Activated CD8-positive, alpha-beta T cell treated with anti-CD3 and anti-CD28 coated beads for 36 hours (primary cell): Measurements from ENCODE around the gene GEMIN4. TPM values are rescaled to one million over a fixed set of nuclear protein-coding genes. Genes with fewer than 3 reads are reported as not detected.
"Not testable (repeated sequence)": the region's sequence is repeated elsewhere in the genome, so short reads cannot be mapped to it uniquely, and the experiment has no call there.

Source experiments
- ATAC-seq: fragments of 200-7000 bp; cut with Tn5 transposase; one replicate; pipeline ENCODE4 v1.10.0; 2021; ENCODE audit warnings: mild to moderate bottlenecking, moderate library complexity
- CTCF ChIA-PET: fragments of 350-600 bp; sonication (Branson Sonifier 250); formaldehyde crosslinking; loops from one replicate; lab custom pipeline; 2021; ENCODE audit warnings: antibody characterized with exemption; lab: Charles Lee
- POLR2A ChIA-PET: fragments of 350-600 bp; sonication (Branson Sonifier 250); formaldehyde crosslinking; loops from one replicate; lab custom pipeline; 2021; ENCODE audit warnings: antibody characterized with exemption; lab: Charles Lee
- DNase-seq: peaks from one replicate; pipeline ENCODE4 v3.0.0-alpha.2; 2020
- H3K27ac Mint-ChIP-seq: one replicate; pipeline ENCODE4 v1.8.0; 2021; ENCODE audit warnings: mild to moderate bottlenecking, mixed read lengths
- H3K27me3 Mint-ChIP-seq: one replicate; pipeline ENCODE4 v1.8.0; 2021; ENCODE audit warnings: mixed read lengths
- H3K36me3 Mint-ChIP-seq: one replicate; pipeline ENCODE4 v1.8.0; 2021; ENCODE audit warnings: low read depth, mixed read lengths
- H3K4me1 Mint-ChIP-seq: one replicate; pipeline ENCODE4 v1.8.0; 2021; ENCODE audit warnings: low read depth, mixed read lengths
- H3K4me3 Mint-ChIP-seq: one replicate; pipeline ENCODE4 v1.8.0; 2021; ENCODE audit warnings: mild to moderate bottlenecking, moderate library complexity, mixed read lengths
- H3K9me3 Mint-ChIP-seq: one replicate; pipeline ENCODE4 v1.8.0; 2021; ENCODE audit warnings: mixed read lengths
- intact Hi-C: fragments of 100-400 bp; cut with micrococcal nuclease; formaldehyde crosslinking; loops from one replicate; pipeline ENCODE4 v1.10.0; 2022
- total RNA-seq, 2 experiments: library from RNA; stranded (reverse); gene quantifications; one replicate each; pipeline ENCODE4 v1.2.3, GENCODE V29; 2021
- TF ChIP-seq, protein P1 (sequence below): fragments of 200-600 bp; IDR thresholded peaks from one replicate; pipeline ENCODE4 v1.8.0; 2022; ENCODE audit warnings: antibody characterized with exemption, mild to moderate bottlenecking

The GEMIN4 gene
- total RNA-seq, 2 experiments from 2014 or later: 52.8 to 55.8 TPM

DNA sequence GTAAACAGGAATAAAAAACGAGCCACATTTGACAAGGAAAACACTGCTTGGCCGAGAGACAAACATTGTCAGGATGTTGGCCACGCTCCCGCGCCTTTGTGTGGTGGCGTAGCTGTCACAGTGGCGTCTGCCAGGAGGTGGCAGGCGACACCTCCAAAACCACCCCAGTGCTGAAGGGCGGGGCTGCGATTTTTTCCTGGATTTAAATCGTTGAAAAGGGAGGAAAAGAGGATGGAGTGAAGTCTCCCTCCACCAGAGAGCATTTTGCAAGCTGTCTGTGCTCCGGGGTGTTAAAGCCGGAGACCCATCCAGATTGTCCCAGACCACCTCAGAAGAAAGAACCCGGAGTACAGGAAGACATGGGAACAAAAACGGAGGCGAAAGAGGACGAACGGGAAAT, 42.8 kb upstream of the GEMIN4 start:
- H3K9me3 Mint-ChIP-seq: no peaks in the 10 kb centered on the region
- no peak overlapping the region for H3K4me3 Mint-ChIP-seq

GRCh38 chr17:792277-792676, 40.2 kb upstream of the GEMIN4 start:
- no peaks in the 10 kb centered on the region for H3K27me3 Mint-ChIP-seq

More for the DNA sequence above, 42.8 kb upstream of the GEMIN4 start:
- Mint-ChIP-seq H3K4me1 (no peaks in the 10 kb centered on the region), H3K27ac (no peak overlapping the region), H3K27me3 (no peaks in the 10 kb centered on the region), H3K36me3 (peaks cover 17% of the 10 kb centered on the region)
- DNase-seq: peak; percentile 59
- TF ChIP-seq, protein P1, sequence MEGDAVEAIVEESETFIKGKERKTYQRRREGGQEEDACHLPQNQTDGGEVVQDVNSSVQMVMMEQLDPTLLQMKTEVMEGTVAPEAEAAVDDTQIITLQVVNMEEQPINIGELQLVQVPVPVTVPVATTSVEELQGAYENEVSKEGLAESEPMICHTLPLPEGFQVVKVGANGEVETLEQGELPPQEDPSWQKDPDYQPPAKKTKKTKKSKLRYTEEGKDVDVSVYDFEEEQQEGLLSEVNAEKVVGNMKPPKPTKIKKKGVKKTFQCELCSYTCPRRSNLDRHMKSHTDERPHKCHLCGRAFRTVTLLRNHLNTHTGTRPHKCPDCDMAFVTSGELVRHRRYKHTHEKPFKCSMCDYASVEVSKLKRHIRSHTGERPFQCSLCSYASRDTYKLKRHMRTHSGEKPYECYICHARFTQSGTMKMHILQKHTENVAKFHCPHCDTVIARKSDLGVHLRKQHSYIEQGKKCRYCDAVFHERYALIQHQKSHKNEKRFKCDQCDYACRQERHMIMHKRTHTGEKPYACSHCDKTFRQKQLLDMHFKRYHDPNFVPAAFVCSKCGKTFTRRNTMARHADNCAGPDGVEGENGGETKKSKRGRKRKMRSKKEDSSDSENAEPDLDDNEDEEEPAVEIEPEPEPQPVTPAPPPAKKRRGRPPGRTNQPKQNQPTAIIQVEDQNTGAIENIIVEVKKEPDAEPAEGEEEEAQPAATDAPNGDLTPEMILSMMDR: peak; percentile 84
- ChIA-PET CTCF (interaction anchor here (0.9 to 6.1 kb wide), 12 partner anchors 9 to 261 kb away, joined by 3 to 63 read pairs (median 4); partner anchors contain the start of genes GLOD4, MRM3, NXN and TIMM22), POLR2A (interaction anchor here (1.4 kb wide), 1 partner anchor 13 kb away, joined by 3 read pairs; the partner anchor contains the start of genes GLOD4 and MRM3)
- peak; percentile 88 for ATAC-seq
- intact Hi-C loops: loop anchor here (5.0 kb wide), 1 partner anchor 182 kb away; the partner anchor contains the start of gene NXN

GRCh38 chr17:791829-792228, 39.8 kb upstream of the GEMIN4 start:
- Mint-ChIP-seq H3K36me3 (peaks cover 26% of the 10 kb centered on the region), H3K27ac (no peak overlapping the region), H3K4me3 (no peak overlapping the region), H3K4me1 (no peaks in the 10 kb centered on the region), H3K9me3 (no peaks in the 10 kb centered on the region), H3K27me3 (no peaks in the 10 kb centered on the region)
- ChIA-PET CTCF (interaction anchor here (1.3 to 1.6 kb wide), 2 partner anchors 189 to 208 kb away, joined by 3 to 6 read pairs; partner anchors contain the start of gene NXN), POLR2A (interaction anchor here (1.2 to 1.8 kb wide), 2 partner anchors 9 to 10 kb away, joined by 10 read pairs; partner anchors contain the start of genes GLOD4 and MRM3)
- TF ChIP-seq, protein P1: no peak
- DNase-seq (no peak), ATAC-seq (no peak)
- intact Hi-C loops: no loop called here

More at GRCh38 chr17:792277-792676, 40.2 kb upstream of the GEMIN4 start:
- Mint-ChIP-seq H3K27ac (no peak overlapping the region), H3K36me3 (peaks cover 23% of the 10 kb centered on the region), H3K9me3 (no peaks in the 10 kb centered on the region), H3K4me1 (no peaks in the 10 kb centered on the region), H3K4me3 (no peak overlapping the region)
- intact Hi-C loops: no loop called here
- ATAC-seq: no peak
- POLR2A ChIA-PET: interaction anchor here (0.6 to 1.8 kb wide), 3 partner anchors 9 to 11 kb away, joined by 3 to 10 read pairs (median 10); partner anchors contain the start of genes GLOD4 and MRM3
- TF ChIP-seq, protein P1: no peak
- CTCF ChIA-PET: interaction anchor here (1.6 kb wide), 1 partner anchor 188 kb away, joined by 6 read pairs; the partner anchor contains the start of gene NXN
- DNase-seq: peak; percentile 12

GRCh38 chr17:790874-791247, 38.8 kb upstream of the GEMIN4 start:
- ChIA-PET CTCF (interaction anchor here (1.1 to 1.3 kb wide), 2 partner anchors 9 to 209 kb away, joined by 3 read pairs; no protein-coding TSS in a partner anchor), POLR2A (interaction anchor here (1.8 kb wide), 1 partner anchor 8 kb away, joined by 10 read pairs; no protein-coding TSS in a partner anchor)
- peaks cover 26% of the 10 kb centered on the region for H3K36me3 Mint-ChIP-seq
- H3K9me3 Mint-ChIP-seq, DNase-seq, ATAC-seq, H3K27me3 Mint-ChIP-seq, intact Hi-C loops, H3K4me1 Mint-ChIP-seq, H3K4me3 Mint-ChIP-seq, H3K27ac Mint-ChIP-seq: not testable (repeated sequence)

- CTCF ChIA-PET: interaction anchor here (1.1 kb wide), 1 partner anchor 9 kb away, joined by 3 read pairs; no protein-coding TSS in a partner anchor
- peaks cover 28% of the 10 kb centered on the region for H3K36me3 Mint-ChIP-seq
- H3K9me3 Mint-ChIP-seq, ATAC-seq, DNase-seq, intact Hi-C loops, H3K27me3 Mint-ChIP-seq, H3K27ac Mint-ChIP-seq, POLR2A ChIA-PET, H3K4me1 Mint-ChIP-seq, H3K4me3 Mint-ChIP-seq: not testable (repeated sequence)
Measured at GRCh38 chr17:789931-790873, 38.1 kb upstream of the GEMIN4 start.
